SHP77 treated with DMSO at 0.1 percent for 48 hours (cell line): ENCODE measurements around the gene FLRT1.

ENCODE experiments used
- DNase-seq: peaks from one replicate; lab custom pipeline; 2025; lab: John Stamatoyannopoulos, UW

Gene FLRT1, protein sequence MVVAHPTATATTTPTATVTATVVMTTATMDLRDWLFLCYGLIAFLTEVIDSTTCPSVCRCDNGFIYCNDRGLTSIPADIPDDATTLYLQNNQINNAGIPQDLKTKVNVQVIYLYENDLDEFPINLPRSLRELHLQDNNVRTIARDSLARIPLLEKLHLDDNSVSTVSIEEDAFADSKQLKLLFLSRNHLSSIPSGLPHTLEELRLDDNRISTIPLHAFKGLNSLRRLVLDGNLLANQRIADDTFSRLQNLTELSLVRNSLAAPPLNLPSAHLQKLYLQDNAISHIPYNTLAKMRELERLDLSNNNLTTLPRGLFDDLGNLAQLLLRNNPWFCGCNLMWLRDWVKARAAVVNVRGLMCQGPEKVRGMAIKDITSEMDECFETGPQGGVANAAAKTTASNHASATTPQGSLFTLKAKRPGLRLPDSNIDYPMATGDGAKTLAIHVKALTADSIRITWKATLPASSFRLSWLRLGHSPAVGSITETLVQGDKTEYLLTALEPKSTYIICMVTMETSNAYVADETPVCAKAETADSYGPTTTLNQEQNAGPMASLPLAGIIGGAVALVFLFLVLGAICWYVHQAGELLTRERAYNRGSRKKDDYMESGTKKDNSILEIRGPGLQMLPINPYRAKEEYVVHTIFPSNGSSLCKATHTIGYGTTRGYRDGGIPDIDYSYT

DNA sequence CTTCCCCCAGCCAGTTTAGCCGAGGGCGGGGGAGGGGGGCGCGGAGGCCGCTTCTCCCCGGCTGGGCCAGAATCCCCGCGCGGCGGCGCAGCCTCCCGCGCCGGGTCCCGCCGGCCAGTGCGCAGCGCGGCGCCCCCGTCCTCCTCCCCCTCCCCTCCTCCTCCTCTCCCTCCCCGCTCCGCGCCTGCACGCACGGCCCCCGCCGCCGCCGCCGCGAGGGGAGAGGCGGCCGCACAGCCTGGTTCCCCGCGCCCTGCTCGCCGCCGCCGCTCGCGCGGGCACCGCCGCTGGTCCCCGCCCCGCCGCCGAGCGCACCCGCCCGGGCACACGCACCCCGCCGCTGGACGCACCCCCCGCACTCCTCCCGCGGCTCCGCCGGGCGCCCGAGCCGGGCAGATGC is at the start of gene FLRT1:
FLRT1 (plus strand) TSS at position 356 of the 400 bp plus-strand sequence. CDS start 80,337 bp downstream, outside the sequence.
- no peak for DNase-seq

DNA sequence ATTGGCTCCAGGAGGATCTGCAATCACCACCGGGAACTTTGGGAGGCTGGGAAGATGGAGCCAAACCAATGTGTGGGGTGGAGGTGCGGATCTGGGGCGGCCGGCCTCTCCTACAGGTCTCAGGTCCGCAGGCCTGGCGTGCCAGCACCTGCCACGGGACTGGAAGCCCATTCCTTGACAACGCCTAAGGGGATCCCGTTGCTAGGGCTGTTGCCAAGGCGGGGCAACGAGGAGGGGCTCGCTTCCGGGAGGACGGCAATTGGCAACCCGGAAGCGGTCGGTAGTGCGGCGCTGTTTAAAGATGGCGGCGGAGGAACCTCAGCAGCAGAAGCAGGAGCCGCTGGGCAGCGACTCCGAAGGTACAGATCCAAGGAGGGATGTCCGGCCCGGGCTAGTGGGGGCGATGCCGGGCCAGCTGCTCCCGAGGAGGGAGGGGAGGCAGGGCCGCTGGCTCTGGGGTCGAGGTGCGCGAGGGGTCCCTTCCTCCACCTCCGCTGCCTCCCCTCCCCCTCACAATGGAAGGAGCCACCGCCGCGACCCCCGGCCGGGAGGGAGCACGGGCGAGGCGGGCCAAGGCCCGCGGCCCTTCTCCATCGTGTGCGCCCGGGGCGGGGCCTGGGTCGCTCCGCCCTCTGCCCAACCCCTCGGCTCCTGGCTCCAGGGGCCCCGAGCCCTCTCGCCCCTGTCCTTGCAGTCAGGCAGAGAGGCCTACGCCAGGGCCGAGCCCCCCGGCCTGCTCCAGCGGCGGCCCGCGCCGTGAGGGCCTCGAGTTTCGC is 49.4 kb upstream of the FLRT1 start, which contains the start of gene OTUB1:
OTUB1 (plus strand) TSS at position 283 of the 776 bp plus-strand sequence; CDS start at position 302, 19 bp downstream.
- peak; percentile 84 for DNase-seq

DNA sequence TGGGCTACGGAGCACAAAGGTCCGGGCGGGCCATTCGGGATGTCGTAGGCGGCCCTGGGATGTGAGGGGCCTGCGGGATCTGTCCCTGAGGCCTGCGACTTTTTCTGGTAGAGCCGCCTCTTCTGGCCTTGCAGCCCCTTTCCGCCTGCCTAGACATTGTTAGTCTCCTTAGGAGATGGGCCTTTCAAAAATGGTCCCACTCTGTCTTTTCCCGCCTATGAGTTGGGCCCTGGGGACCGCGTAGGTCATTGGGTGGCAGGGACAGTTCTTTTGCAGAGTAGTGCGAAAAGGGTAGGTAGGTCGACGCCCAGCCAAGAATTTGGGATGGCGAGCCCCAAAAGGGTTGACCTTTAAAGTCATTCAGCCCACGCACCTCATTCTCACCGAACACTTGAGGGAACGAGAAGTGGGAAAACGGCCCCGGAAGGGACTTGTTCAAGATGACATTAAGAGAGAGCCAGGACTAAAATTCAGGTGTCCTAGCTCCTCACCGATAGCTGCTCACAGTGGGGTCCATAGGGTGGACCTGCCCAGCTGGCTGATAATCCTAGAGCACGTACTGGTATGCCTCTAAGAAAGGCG is 48.7 kb upstream of the FLRT1 start:
- no peak for DNase-seq

DNA sequence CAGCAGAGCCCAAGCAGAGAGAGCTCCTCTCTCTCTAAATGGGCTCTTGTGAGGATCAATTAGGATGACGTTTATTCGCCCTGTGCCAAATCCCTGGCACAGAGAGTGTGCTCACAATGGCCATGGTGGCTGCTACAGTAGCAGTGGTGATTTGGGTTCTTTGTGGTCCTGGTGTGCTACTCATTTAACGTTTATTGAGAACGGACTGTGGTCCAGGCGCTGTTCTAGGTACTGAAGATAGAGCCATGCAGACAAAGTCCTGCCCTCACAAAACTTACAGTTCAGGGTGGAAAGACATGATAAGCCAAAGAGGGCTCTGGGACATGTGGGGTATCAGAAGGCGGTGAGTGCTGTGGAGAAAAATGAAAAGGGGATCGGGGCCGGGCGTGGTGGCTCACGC is 44.2 kb upstream of the FLRT1 start:
- no peak for DNase-seq

DNA sequence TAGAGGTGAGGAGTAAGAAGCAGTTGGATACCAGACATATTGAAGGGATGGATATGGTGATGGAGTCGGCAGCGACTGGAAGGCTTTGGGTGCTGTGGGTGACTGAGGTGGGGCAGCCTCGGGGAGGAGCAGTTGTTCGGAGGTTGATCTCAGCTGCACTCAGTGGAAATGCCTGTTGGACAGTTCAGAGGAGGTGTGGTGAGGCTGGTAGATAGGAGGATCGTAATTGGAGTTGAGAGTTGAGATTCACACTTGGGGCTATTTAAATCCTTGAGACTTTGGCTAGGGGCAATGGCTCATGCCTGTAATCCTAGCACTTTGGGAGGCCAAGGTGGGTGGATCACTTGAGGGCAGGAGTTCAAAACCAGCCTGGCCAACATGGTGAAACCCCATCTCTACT is 42.6 kb upstream of the FLRT1 start:
- DNase-seq, result no peak

DNA sequence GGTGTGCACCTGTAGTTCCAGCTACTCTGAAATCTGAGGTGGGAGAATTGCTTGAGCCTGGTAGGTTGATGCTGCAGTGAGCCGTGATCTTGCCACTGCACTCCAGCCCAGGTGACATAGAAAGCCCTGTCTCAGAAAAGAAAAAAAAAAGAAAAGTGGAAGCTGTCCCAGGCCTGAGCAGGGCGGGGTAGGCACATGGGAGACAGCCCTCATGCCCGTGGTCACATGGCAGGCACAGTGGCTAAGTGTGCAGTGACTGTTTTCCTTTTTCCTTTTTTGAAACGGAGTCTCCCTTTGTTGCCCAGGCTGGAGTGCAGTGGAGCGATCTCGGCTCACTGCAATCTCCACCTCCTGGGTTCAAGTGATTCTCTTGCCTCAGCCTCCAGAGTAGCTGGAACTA is 41.7 kb upstream of the FLRT1 start:
- DNase-seq, result no peak

DNA sequence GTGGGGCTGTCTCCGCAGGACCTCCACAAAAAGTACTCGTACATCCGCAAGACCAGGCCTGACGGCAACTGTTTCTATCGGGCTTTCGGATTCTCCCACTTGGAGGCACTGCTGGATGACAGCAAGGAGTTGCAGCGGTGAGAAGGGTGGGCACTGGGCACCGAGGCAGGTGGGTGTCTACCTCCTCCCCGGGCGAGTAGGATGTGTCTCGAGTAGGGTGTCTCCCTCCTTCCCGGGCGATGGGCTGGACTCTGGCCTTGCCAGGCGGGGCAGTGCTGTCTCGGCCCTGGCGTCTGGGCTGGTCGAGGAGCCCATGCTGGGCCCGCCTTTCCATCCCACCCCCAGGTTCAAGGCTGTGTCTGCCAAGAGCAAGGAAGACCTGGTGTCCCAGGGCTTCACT is 39.2 kb upstream of the FLRT1 start:
- DNase-seq, result no peak

DNA sequence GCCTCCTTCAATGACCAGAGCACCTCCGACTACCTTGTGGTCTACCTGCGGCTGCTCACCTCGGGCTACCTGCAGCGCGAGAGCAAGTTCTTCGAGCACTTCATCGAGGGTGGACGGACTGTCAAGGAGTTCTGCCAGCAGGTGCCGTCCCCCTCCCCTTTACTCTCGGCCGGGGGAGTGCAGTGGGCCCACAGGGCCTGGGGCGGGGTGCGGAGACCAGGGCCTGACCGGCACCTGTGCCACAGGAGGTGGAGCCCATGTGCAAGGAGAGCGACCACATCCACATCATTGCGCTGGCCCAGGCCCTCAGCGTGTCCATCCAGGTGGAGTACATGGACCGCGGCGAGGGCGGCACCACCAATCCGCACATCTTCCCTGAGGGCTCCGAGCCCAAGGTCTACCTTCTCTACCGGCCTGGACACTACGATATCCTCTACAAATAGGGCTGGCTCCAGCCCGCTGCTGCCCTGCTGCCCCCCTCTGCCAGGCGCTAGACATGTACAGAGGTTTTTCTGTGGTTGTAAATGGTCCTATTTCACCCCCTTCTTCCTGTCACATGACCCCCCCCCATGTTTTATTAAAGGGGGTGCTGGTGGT is 38.5 kb upstream of the FLRT1 start:
- DNase-seq, result no peak

DNA sequence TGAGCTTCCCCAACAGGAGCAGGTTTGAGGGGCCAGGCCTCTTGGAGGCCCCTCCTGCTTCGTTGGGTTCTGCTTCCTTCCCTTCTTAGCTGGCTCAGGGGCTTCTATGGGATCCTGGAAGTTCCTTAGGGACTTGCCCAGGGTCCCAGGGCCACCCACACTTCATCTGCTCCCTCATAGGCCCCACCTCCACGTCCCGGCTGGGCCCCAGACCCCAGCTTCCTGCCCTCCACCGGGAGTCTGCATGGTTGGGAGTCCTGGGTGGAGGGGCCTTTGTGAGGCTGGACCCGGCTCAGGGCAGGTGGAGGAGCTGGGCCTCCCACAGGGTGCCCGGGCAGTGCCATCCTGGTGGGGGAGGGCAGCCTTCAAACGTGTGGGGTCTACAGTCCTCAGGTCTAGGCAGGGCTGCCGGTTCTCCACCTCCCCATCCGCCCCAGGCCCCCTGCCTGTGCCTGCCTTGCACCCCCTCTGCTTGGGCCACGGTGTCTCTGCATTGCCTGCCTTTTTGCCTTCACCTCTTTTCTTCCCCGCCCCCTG is 37.9 kb upstream of the FLRT1 start:
- no peak for DNase-seq

DNA sequence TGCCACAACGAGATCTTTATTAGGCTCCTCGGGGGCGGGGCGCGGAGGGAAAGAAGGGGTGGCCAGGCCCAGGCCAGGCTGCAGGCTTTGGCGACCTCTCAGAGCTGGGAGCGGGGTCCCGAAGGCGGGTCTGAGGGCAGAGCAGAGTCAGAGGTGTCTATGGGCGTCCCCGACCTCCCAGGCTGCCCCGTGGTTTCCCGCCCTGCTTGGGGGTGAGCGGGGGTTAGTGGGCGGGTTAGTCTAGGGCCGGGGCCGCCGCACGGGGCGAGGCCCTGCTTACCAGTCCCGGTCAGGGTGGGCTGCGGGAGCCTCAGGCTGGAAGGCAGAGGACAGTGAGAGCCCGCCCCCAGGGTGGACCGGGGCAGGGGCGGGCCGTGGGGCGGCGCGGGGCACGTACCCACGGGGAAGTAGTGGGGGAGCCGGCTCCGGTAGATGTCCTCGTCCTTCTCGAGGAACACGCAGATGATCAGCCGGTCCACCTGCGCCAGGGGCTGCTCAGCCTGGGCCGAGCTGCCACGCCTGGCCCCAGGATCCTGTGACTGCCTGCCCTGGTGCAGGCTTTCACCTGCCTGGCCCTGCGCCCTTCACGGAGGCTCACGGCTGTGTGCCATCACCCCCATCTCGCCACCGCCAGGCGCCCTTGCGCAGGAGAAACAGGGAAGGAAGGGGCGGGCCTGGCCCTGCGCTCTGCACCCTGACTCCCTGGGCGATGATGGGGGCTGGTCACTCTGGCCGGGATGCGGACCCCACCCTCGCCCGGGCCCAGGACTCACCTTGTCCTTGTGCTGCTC is 37.0 kb upstream of the FLRT1 start:
- no peak for DNase-seq

DNA sequence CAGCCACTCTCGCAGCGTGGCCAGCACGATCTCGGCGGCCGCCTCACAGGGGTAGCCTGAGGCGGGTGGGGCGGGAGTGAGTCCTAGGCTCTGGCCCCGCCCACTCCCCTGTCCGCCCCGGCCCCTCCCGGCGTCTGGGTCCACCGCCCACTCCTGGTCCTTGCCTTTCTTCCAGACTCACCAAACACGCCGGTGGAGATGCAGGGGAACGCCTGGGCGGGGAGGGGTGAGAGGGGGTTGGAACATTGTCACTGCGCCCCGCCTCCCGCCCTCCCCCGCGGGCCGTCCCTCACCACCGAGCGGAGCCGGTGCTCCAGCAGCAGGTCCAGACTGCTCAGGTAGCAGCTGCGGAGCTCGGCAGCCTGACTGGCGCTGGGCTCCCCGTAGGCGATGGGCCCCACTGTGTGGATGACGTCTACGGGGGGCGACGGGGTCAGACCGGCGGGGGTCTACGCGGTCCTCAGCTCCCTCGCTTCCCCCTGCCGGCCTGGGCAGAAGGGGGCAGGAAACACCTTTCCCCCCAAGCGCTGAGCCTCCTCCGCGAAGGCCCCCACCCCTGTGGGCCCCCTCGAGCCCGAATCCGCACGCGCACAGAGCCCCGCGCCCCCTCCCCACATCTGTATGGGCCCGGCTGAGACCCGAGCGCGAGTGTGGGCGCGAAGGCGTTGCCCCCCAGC is 36.2 kb upstream of the FLRT1 start:
- no peak for DNase-seq

DNA sequence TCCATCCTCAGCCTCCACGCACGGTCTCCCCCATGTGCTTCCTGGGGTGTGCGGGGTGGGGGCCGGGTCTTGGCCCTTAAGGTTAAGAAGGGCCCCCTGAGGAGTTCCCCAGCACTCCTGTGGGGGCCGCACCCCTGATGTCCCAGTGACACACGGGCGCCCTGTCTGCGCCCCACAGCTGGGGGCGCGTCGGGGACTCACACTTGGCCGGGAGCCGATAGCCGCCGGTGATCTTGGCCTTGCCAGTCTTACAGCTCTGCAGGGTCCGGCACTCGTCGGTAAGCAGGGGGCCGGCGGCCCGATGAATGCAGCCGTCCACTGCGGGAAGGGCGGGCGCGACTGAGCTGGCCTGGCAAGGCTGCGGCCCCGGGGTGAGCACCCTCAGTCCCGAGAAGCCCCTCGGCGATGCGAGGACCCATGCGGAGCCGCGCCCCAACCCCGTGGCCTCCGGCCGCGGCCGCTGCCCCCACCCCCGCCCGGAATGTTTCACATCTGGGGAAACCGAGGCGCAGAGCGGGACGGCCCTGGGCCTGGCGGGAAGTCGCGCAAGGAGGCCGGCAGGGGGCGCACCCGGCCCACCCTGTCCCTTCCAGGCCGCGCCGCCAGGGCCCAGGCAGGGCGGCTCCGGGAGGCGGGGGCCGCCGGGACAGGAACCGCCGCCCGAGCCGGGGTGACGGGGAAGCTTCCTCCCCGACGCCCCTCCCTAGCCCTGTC is 35.5 kb upstream of the FLRT1 start:
- no peak for DNase-seq

DNA sequence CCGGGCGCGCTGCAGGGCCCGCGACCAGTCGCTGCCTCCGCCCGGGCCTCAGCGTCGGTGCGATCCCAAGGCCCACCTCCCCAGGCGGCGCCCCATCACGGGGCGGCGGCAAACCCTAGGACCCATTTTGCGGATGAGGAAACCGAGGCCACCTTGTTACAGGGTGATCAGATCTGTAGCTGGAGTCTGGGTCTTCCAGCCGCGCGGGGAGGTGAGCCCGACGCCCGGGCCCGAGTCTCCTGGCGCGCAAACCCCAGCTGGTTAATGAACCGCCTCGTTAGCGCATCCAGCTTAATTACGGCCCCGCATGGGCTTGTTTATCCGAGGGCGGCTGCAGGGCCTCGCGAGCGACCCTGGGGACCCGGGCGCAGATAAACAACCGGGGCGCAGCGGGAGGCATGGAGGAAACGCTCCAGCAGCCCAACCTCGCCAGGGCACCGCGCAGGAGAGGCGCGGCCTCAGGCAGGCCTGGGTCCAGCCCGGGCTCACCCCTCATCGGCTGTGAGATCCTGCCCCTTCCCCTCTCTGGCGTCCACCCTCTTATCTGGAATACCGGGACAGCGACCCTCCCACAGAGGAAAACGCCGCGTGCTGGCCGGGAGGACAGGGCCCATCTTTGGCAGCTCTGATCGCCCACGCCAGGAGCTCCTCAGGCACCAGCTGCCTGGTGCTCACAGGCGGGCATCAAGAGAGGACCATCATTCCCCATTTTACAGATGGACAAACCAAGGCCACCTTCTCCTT is 34.8 kb upstream of the FLRT1 start:
- no peak for DNase-seq

DNA sequence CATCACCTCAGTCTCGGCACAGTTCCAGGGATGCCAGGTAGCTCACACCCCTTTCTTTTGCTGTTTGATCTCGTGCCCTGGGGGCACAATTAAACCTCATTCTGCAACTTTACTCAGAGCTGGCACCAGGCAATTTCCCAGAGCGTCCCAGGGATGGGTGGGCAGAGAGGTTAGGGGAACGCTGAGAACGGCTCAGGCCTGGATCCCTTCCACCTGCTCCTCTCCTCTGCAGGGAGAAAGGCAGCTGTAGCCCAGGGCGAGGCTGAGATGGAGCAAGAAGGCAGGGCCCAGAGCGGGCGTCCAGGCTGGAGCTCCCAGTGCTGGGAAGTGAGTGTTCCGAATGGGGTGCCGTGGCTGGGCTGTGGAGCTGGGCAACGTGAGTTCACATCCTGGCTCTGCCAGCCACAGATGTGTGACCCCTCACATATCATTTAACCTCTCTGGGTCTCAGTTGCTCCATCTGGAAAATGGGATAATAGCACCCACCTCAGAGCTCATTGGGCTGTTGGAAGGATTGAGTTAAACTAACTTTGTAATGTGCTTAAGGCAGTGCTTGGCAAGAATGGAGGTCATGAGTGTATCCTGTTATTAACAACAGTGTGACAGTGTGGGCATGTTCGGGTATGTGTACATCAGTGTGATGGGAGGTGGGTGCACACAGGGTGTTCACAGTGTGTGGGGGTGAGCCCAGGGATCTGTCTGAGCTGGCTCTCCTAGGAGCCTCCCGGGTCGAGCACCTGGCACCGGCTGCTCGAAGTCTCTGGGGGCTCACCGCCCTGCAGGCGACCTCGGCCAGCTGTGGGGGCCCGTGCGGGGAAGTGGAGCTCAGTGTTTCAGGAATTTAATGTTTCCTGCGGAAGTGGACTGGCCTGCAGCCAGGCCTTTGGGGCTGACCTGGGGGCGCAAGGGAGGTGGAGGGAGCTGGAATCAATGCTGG is 34.0 kb upstream of the FLRT1 start:
- DNase-seq, result no peak

DNA sequence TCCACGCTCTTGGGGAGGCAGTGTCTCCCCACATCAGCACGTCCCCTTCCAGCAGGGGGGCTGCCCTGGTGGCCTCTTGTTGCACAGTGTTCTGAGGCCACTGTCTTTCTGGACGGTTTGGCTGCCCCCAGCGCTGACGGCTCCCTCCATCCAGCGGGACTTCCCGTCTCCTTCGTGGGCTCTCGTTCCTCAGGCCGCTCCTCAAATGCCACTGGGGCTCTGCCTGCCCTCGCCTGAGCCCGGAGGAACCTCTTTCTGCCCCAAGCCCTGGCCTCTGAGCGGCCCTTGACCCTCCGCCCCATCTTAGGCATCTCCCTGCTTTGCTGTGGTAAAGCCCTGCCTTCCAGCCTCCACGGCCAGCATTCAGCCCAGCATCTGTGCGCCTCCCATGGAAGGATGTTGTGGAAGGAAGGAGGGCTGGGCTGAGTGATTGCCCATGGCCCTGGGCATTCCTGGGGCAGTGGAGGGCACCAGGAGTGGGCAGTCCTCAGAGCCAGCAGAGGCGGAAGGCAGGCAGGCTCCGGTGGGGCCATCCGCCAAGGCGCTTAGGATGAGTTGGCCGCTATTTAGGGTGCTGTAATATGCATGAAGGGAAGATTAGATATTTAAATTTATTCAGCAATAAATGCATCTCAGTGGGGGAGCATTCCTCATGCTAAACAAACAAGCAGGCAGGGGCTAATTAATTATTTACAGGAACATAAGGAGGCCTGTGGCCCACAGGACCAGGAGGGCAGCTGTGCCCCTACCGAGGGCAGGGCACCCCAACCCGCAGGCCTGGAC is 31.7 kb upstream of the FLRT1 start:
- no peak for DNase-seq

DNA sequence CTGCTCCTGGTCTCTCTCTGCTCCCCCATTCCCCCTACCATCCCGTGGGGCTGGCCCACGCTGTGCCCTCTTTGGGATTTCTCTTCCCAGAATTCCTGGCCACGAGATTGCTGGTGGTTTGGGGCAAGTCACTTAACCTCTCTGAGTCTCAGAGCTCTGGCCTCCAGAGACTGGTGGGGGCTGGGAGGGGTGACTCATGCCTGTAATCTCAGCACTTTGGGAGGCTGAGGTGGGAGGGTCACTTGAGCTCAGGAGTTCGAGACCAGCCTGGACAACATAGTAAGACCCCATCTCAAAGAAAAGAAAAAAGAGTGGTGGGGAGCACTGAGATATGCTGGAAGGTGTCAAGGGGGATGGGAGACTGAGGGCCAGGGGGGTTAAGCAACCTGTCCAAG is 31.1 kb upstream of the FLRT1 start:
- no peak for DNase-seq

DNA sequence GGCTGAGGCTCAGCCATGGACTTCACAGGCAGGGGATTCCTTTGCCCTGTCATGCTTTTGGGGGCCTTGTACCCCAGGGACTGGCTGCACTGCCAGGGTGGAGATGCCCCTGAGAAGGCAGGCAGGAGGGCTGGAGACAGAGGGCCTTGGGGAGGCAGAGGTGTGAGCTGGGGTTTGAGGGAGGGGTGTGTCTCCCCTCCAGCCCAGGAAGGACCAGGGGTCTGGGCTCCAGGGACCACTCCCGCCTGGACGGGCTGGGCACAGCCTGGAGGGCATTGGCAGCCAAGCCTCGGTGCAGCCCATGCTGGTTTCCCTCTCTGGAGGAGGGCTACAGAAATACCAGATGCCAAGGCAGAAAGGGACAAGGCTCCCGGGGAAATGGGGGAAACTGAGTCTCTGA is 30.0 kb upstream of the FLRT1 start:
- no peak for DNase-seq
